22Rv1 (cell line): ENCODE results near the gene C11orf54.

Source experiments
- H3K27ac ChIP-seq: fragments of 450-650 bp; 2 replicates; pipeline ENCODE4 v1.5.1; 2017
- ZFX ChIP-seq: fragments of 450-650 bp; IDR thresholded peaks from 2 replicates; pipeline ENCODE4 v1.6.1; 2017; ENCODE audit warnings: antibody characterized with exemption, borderline replicate concordance
- TF ChIP-seq, protein P1 (sequence below): fragments of 450-650 bp; IDR thresholded peaks from 2 replicates; pipeline ENCODE4 v1.5.1; 2017; ENCODE audit warnings: mild to moderate bottlenecking

Gene C11orf54

DNA sequence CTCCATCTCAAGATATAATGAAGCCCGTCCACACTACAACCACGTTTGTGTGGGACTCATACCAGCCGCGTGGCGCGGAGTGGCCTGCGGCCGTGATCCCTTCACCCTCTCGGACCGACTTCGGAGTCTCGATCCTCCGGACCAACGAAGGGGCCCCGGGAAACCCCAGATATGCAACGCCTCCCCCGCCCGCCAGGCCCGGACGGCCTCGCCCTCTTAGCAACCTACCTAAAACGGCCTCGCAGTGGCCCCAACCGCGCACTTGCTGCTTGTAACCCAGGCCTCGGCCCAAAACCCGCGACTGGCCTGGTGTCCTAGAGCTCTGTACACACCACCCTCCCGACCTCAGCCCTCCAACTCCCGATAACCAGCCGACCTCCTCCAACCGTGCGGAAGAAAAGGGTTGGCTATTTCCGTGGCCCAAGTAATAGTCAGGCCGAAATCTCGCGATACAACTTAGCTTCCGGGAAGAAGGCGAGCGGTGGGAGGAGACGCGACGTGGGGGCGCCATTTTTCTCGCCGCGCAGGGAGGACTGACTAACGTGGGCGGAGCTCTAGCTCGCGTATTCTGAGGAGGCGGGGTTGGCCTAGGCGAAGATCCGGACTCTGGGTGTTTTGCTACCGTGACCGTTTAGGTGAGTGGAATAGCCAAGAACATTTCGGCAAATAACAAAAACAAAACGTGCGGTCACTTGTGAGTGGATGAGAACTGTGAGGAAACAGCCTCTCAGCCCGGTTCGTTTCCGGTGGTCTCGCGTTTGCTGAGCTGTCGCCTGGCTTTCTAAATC, at the start of gene C11orf54, which contains the start of gene TAF1D:
Gene C11orf54 (plus strand): TSS at position 579 of the 788 bp plus-strand sequence. CDS start 5,722 bp downstream, outside the sequence.
Gene TAF1D (minus strand): TSS at position 402 of the 788 bp plus-strand sequence. CDS start 2,191 bp downstream, outside the sequence.
- no peak for TF ChIP-seq ZFX
- TF ChIP-seq, protein P1, sequence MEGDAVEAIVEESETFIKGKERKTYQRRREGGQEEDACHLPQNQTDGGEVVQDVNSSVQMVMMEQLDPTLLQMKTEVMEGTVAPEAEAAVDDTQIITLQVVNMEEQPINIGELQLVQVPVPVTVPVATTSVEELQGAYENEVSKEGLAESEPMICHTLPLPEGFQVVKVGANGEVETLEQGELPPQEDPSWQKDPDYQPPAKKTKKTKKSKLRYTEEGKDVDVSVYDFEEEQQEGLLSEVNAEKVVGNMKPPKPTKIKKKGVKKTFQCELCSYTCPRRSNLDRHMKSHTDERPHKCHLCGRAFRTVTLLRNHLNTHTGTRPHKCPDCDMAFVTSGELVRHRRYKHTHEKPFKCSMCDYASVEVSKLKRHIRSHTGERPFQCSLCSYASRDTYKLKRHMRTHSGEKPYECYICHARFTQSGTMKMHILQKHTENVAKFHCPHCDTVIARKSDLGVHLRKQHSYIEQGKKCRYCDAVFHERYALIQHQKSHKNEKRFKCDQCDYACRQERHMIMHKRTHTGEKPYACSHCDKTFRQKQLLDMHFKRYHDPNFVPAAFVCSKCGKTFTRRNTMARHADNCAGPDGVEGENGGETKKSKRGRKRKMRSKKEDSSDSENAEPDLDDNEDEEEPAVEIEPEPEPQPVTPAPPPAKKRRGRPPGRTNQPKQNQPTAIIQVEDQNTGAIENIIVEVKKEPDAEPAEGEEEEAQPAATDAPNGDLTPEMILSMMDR: peak; percentile 2; the same call in 1 of the 2 replicates
- peak within 1 kb of the TSS; percentile 94 for H3K27ac ChIP-seq

DNA sequence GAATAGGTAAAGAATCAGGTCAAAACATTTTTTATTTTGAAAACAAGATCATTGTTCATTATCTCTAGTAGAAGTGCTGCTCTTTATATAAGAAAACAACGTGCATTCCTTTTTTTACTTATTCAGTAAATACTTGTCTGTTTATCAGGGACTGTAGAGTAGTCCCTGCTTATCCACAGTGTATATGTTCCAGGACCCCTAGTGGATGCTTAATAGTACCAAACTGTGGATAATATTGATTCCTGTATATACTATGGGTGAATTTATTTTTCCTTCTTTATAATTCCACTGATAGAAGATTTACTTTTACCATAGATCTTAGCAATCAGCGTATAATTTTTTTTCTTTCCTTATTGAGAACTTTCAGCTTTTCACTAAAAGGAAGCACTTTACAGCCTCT, 47.4 kb upstream of the C11orf54 start:
- H3K27ac ChIP-seq: no peak overlapping the region
- TF ChIP-seq, protein P1: 0 out of 2 replicates have a peak, but pooled peaks have one; percentile 6
- no peak for TF ChIP-seq ZFX

DNA sequence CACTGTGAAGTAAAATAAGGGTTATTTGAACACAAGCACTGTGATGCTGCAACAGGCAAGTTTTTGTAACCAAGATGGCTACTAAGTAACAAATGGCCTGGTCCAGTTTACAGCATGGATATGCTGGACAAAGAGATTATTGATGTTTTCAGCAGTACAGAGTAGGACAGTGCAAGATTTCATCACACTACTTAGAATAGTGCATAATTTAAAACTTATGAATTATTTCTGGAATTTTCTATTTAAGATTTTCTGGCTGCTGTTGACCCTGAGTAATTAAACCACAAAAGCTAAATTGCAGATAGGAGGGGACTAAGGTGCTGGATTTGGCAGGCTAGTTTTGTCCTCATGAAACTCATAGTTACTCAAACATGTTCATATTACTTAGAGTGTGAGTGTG, 46.9 kb upstream of the C11orf54 start:
- H3K27ac ChIP-seq: no peak overlapping the region
- no peak for TF ChIP-seq ZFX
- TF ChIP-seq, protein P1: no peak

- TF ChIP-seq, protein P1: no peak
- no peak for TF ChIP-seq ZFX
- H3K27ac ChIP-seq: no peak overlapping the region
Observed at GRCh38 chr11:93697611-93698010, 43.9 kb upstream of the C11orf54 start.

- TF ChIP-seq, protein P1: no peak
- no peak for TF ChIP-seq ZFX
- H3K27ac ChIP-seq: no peak overlapping the region
Observed at GRCh38 chr11:93700830-93701229, 40.6 kb upstream of the C11orf54 start.

DNA sequence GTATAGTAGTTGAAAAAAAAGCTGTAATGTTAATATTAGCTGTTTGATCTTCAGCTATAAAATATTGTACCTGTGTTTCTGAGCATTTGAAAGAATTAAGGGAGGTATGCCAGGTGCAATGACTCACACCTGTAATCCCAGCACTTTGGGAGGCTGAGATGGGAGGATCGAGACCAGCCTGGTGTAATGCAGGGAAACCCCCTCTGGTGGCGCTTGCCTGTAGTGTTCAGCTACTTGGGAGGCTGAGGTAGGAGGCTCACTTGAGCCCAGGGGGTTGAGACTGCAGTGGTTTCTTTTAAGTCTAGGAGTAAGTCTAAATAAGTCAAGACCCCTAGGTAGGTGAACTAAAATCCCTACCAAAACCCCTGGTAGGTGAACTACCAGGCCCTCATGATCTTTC, 37.2 kb upstream of the C11orf54 start:
- TF ChIP-seq, protein P1: peak; percentile 24; the same call in 1 of the 2 replicates
- no peak for TF ChIP-seq ZFX
- H3K27ac ChIP-seq: no peak overlapping the region

- no peak overlapping the region for H3K27ac ChIP-seq
- TF ChIP-seq, protein P1: no peak
- no peak for TF ChIP-seq ZFX
Observed at GRCh38 chr11:93710239-93710638, 31.2 kb upstream of the C11orf54 start.
